Inferior parietal cortex (tissue), 1 donor: ENCODE data around the gene GLB1L3.
"Not testable (repeated sequence)": the region's sequence is repeated elsewhere in the genome, so short reads cannot be mapped to it uniquely, and the experiment has no call there.

Source experiments
- DNase-seq: peaks from one replicate; pipeline ENCODE4 v3.0.0-alpha.2; 2016; ENCODE audit errors: extremely low spot score

The GLB1L3 gene

DNA sequence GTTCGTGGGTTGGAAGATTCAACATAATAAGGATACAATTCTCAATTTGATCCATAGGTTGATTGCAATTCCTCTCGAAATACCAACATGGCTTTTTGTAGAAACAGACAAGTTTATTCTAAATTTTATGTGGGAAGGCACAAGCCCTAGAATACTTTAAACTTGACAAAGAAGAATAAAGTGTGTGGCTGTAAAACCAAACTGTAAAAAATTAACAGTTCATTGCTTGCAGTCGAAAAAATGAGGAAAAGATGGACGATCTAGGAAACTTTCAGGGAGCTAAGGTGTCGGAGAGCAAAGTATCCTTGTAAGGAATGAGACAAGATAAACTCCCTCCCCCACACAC lies 1.0 kb upstream of the GLB1L3 start:
- DNase-seq = no peak

DNA sequence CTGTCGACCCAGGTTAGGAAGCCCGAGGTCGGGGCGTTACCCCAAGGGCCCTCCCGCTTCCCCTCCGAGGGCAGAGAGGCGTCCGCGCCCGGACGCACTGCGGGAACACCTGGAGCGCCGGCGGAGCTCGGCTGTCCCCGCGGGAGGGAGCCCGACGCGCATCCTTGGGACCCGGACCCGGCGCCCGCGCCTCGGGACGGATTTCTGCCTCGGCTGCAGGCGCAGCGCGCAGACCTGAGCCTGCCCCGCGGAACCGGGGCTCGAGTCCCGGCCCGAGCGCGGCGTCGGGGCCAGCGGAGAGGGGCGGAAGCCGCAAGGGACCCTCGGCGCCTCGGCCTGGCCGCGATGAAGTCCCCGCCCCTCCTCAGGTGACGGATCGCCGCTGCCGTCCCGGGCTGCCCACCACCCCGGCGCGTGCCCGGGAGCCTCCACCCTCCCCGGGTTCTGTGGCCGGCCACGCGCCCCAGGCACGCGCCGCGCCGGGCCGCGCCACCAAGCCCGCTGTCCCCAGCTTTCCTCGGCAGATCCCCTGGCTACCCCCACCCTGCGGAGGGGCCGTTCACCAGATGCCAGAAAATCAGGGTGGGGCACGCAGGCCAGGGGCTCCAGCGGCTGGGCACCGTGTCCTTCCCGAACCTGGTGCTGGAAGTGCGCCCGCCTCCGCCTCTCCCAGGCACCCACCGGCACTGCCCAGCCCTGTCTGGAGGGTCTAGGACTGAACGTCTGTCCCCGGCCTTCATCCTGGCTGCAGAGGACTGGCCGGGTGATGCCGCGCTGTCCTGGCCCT lies 410 bp downstream of the GLB1L3 start:
- DNase-seq = no peak

DNA sequence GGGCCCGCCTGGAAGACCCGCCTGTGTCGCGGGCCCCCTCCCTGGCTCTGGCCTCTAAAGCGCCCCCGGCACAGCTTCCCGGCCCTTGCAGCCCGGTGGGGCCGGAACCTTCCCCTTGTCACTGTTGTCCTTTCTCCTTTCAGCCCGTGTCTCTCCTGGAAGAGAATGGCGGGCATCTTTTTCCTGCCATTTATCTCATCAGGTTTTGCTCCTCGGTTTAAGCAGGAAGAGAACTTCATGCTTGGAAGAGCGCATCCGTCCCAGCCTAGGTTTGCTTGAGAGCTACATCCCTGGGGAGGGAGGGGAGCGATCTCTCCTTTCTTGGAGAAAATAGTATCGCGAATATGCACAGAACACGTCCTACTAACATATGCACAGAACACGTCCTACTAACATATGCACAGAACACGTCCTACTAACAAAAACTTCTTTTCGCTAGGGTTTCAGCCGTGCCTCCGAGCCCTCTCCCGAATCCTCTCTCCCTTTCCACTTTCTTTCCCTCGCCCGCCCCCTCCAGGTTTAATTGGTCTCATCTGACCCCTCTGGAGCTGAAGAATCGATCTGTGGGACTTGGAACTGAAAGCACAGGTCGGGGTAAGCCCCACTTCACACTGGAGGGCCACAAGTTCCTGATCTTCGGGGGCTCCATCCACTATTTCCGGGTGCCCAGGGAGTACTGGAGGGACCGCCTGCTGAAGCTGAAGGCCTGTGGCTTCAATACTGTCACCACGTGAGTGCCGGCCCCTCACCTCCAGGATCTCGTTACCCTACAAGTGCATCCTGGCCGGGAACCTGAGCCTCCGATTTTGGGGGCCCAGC lies 1.2 kb downstream of the GLB1L3 start:
- no peak for DNase-seq

DNA sequence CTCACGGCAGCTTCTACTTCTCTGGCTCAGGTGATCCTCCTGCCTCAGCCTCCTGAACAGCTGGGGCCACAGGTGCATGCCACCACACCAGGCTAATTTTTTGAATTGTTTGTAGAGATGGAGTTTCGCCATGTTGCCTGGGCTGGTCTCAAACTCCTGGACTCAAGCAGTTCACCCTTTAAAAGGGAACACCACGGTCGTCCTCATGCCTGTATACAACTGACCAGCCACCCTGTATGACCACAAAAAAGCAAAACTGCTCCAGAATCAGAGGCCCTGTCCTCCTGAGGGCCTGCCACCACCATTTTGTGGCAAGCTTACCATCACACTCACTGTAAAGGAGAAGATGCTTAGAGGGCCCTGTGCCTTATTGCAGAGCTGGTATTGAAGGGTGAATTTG lies 2.2 kb downstream of the GLB1L3 start:
- DNase-seq = no peak

DNA sequence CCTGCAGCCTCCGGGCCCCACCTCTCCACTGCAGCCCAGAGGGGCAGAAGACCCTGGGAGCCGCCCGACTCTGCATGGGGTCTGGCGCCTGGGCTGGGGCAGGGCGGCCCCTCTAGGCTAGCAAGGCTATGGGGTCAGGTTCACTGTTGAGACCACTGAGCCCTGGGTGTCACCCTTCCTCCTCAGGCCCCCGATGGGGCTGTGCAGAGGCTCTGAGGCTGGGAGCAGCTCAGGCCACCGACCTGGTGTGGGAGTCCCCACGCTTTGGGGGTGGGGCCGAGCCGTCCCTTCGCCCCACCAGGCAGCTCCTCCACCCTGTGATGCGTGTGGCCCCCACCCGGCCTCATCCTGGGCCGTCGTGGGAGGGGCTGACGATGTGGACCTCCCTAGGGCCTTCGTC lies 5.5 kb downstream of the GLB1L3 start:
- not testable (repeated sequence) for DNase-seq

DNA sequence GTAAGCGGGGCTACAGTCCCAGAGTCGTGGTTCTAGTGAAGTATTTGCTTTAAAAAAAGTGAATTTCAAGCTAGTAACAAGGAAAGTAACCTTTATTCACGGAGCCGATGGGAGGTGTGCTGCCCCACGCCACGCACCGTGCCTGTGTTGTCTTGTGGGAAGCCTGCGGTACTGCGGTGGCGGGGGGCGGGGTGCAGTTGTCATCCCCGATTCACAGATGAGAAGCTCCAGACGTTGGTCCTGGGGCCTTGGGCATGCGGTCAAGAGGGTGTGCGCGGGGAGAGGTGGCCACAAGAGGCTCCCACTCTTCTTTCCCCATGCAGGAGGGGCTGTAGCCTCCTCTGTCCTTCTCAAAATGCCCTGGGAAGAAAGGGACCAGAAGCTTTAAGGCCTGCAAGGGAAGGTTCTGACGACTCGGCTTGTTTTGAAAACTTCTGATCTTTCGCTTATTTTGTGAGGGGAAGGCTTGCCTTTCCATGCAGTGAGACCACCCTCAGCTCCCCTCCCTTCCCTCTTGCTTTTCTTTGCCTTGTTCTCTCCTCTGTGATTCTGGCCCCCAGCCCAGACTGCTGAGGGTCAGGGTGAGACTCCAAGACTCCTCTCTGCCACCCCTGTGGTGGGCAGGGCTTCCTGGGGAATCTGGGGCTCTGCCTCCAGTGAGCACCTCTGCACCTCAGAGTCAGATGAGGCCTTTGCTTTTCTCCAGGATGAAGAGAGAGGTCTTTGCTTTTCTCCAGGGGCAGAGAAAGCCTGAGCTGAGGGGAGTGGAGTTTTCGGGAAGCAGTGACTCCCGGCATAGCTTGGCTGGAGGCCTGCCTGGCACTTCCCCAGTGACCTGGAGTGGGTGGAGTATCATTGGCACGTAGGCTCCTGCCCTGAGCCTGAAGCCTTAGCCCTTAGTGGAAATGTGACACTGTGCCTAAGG lies 6.2 kb downstream of the GLB1L3 start:
- DNase-seq = no peak

DNA sequence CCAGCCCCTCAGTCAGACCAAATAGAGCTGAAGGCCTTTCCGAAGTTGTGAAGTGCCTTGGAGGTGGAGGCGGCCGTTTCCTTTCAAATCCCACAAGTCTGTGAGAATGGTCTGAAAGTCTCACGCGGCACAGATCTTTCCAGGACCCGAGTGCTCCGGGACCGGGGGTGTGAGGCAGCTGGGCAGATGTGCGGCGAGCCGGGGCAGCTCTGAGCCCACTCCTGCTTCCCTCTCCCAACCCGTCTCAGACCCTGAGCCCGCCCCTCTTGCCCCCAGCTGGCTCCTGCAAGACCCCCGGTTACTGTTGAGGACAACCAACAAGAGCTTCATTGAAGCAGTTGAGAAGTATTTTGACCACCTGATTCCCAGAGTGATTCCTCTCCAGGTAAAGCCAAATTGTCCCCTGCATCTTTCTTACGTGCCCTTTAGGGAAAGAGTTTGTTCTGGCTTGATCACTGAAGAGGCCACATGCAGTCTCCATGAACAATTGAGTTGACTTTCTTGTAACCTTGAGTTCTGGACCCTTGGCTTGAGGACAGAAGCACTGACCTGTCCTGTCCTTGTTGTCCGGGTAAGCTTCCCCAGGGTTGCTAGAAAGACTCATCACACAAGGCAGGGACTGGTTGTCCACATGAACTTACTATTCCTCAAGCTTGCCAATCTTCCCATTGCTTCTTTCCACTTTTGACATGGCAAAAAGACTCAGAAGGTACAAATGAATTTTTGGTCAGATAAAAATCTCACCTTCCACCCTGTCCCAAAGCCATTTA lies 7.5 kb downstream of the GLB1L3 start:
- no peak for DNase-seq

DNA sequence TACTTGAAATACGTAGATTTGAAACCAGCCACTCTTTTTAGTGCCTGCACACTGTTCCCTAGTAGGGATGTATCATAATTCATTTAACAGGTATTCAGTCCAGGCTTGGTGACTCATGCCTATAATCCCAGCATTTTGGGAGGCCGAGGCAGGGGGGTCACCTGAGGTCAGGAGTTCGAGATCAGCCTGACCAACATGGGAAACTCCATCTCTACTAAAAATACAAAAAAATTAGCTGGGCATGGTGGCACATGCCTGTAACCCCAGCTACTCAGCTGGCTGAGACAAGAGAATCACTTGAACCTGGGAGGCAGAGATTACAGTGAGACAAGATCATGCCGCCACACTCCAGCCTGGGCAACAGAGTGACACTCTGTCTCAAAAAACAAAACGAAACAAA lies 8.2 kb downstream of the GLB1L3 start:
- not testable (repeated sequence) for DNase-seq

DNA sequence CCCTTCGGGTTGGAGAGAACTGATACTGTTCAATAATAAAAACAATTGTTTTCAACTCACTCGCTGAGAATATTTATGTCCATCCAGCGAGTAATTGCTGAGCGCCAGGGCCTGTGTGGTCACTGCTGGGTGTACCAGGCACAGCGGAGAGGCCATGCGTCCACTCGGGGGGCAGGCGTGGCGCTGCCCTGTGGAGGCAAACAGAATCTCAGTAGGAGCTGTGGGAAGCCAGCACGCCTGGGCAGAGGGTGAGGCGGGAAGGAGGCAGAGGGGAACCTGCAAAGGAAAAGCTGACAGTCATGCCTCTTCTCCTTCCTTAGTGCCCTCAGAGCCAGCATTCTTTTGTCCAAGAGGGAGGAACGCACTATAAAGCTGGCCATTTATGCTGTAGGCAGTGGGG lies 11.4 kb downstream of the GLB1L3 start:
- no peak for DNase-seq

DNA sequence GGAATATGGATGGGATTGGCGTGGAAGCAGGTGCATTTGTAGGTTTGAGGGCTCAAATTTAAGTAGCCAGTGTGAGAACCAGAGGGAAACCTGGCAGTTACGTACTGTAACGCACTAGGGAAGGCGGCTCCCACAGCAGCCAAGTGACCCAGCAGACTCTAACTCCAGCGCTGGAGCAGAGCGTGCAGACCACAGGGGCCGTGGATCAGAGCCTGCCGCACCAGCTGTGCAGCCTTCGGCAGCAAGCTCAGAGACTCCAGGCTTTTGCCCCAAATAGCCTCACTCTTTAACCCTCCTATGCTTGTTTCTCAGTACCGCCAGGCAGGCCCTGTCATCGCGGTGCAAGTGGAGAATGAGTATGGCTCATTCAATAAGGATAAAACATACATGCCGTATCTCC lies 12.3 kb downstream of the GLB1L3 start:
- no peak for DNase-seq

DNA sequence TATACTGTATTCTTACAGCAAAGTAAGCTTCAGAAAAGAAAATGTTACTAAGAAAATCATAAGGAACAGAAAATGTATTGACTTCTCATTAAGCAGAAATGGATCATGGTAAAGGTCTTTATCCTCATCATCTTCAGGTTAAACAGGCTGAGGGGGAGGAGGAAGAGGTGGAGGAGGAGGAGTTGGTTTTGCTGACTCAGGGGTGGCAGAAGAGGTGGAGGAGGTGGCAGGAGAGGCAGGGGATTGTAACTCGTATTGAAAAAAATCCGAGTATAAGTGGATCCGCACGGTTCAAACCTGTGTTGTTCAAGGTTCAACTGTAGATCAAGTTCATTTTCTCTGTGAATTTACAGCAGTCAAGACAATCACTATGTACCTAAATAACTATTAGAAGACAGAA lies 13.0 kb downstream of the GLB1L3 start:
- no peak for DNase-seq

DNA sequence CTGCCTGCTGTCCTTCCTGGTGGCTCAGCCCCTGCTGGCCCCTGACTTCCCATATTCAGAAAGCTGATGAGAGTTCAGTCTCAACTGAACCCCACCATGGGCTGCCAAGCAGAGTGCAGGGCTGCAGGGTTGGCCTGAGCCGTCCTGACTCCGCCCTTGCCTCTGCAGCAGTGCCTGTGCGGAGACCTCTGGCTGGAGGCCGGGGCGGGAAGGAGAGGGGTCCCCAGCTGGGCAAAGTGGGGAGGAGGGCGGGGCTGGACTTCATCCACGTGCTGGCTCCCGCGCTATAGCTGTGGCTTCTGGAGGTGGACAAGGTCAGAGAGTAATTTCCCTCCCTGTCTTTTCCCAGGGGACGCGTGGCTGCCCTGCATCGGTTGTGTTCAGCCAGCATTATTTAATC lies 13.6 kb downstream of the GLB1L3 start:
- no peak for DNase-seq

DNA sequence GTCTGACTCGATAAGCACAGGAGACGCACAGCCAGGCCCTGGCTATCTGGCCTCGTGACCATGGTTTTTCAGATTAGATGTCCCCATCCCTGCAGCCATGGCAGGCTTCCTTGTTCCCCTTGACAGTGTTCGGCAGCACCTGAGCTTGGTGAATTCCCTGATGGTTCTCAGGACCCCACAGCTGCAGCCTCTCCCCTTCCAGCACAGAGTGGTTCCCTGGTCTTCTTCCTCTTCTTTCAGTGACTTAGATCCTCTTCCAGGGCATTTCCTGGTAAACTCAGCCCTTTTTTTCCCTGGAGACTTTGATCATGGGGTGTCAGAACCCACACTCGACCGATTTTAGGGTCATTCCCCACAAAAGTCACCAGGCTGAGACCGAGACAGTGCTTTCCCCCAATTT lies 14.5 kb downstream of the GLB1L3 start:
- DNase-seq = no peak

DNA sequence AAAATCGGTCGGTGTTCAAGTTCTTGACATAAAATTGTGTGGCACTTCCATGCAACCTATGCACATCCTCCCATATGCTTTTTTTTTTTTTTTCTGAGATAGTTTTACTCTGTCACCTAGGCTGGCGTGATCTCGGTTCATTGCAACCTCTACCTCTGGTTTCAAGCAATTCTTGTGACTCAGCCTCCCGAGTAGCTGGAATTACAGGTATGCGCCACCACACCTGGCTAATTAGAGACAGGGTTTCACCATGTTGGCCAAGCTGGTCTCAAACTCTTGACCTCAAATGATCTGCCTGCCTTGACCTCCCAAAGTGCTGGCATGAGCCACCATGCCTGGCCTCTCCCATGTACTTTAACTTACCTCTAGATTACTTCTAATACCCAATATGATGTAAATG lies 15.0 kb downstream of the GLB1L3 start:
- DNase-seq = no peak

DNA sequence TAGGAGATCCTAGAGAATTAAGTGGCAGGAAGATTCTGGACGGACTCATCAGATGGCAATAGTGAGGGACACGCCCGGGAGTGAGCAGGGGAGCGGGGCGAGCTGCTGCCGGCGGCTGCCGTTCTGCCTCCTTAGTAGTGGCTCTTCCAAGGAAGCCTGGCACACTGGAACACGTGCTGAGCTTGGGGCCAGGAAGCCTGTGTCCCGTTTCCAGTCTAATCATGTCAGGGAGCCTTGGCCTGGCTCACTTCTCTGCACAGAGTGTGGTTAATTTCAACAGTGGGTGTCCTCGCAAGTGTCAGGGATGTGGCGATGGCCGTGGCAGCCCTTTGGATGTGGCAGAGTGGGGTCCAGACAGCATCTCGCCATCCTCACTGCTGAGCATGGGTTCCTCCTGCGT lies 16.5 kb downstream of the GLB1L3 start:
- no peak for DNase-seq

DNA sequence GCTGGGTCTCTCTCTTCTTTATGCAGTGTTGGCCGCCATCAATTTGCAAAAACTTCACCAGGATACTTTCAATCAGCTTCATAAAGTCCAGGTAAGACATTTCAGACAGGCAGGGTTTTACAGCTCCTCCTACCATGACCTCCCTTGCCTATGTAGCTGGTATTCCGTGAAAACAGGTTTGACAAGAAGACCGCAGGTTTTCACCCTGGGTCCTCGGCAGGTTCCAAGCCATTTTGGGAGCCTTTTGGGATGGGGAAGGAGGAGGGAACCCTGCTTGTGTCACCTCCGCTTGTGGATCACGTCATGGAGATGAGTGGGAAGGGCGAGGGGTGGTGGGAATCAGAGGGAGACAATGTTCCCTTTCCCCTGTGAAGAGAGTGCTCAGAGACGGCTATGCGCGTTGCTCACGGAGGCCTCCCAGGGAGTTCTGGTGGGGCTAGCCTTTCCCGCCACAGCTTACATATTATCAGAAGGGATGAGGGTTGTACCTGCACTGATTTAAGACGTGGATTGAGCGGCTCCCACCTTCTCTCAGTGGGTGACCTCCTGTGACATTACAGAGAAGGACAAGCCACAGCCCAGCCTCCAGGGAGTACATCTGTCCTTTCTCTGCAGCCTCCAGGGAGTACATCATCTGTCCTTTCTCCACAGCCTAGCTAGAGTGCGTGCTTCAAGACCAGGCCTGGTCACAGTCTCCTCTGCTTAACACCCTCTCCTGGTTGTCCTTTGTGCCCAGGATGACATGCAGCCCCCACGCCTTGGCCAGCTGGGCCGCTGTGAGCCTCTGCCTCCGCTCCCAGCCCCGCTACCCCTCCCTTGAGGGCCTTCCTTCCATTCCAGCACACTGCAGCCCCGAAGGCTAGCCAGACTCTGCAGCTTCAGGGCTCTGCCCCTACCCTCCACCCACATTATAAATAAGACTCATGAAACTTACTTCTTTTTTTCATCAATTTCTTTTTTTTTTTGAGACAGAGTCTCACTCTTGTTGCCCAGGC lies 17.2 kb downstream of the GLB1L3 start:
- DNase-seq = no peak

DNA sequence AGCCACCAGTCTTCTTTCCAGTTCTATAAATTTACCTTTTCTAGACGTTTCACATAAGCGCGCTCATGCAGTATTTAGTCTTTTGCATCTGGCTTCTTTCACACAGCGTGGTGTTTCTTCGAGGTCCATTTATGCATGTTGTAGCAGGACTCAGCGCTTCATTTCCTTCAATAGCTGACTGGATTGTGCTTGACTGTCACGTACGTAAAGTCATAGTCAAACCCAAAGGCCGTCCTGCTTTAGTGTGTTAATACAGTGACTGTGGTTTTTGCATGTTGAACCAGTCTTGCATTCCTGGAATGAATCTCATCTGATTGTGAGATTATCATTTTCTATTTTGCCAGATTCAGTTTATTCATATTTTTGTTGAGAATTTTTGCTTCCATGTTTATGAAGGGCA lies 18.5 kb downstream of the GLB1L3 start:
- no peak for DNase-seq

DNA sequence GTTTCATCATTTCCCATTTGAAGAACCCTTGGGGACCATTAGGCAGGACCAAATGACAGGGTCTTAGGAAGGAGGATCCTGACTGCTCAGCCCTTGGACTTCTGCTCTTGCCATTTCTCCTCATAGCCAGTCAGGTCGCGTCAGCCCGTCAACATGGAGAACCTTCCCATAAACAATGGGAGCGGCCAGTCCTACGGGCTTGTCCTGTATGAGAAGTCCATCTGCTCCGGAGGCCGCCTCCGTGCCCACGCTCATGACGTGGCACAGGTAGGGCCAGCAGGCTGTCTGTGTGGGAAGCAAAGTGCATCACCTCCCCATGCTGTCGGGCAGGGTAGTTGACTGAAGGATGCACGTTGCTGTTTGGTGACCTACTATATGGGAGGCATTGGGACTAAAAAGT lies 36.0 kb downstream of the GLB1L3 start:
- DNase-seq = no peak

DNA sequence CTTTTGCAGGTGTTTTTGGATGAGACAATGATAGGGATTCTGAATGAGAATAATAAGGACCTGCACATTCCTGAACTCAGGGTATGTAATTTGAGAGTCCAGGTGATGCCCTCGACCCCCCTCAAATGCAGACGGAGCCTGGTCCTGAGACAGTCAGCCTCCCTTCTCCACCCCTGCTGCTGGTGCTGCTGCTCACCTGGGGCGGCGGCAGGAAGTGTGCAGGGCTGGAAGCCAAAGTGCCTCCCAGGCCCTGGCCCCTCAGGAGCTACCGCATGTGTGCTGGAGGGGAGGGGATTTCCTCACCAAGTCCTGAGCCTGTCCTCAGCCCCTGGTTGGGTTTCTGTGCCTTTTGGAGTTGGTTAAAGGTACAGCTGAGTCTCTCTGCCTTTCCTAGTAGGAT lies 36.6 kb downstream of the GLB1L3 start:
- no peak for DNase-seq

DNA sequence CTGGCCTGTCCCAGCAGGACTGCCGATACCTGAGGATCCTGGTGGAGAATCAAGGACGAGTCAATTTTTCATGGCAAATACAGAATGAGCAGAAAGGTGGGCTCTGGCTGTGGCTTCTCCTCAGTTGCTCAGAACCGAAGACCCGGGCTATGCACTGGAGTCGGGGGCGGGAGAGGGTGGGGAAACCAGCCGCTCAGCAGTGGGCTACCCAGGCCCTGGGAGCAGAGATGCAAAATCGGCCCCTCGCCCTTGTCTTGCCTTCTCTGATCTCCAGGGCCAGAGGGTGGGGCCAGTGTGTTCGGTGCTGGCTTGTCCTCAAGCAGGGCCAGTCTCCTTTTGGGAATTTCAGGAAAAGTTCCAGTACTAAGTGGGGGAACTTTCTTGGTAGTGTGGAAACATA lies 37.2 kb downstream of the GLB1L3 start:
- no peak for DNase-seq
